ENCODE data around the gene MAPKAPK5. TPM values are rescaled to one million over a fixed set of nuclear protein-coding genes. Genes with fewer than 3 reads are reported as not detected.

Gene MAPKAPK5
- total and polyA plus RNA-seq, 2 of the 13 experiments (the other 11 are each of a cell fraction or from before 2014, with no cell fraction given) = 43.2 to 58.2 TPM

GRCh38 chr12:111841750-111842555, at the start of gene MAPKAPK5 (continued):
- peak; percentile 60 for TF ChIP-seq ESRRA (CRISPR knock-in tag; IDR thresholded peaks at IDR 0.05; ENCODE audit: low read depth)
- no peak for TF ChIP-seq HMGA1 (CRISPR knock-in tag; conservative IDR thresholded peaks at IDR 0.05)
- TF ChIP-seq ELK4 (CRISPR knock-in tag; IDR thresholded peaks at IDR 0.05; ENCODE audit: borderline replicate concordance) = no peak
- no peak for TF ChIP-seq STAG1 (CRISPR knock-in tag; IDR thresholded peaks at IDR 0.05)
- no peak for TF ChIP-seq AGO1 (IDR thresholded peaks at IDR 0.05; ENCODE audit: low read depth, low read length, poor library complexity, severe bottlenecking)
- no peak for TF ChIP-seq ZNF562 (CRISPR knock-in tag; IDR thresholded peaks at IDR 0.05; ENCODE audit: borderline replicate concordance)
- TF ChIP-seq NFYC (CRISPR knock-in tag; IDR thresholded peaks at IDR 0.05) = no peak
- TF ChIP-seq YEATS2 (CRISPR knock-in tag; IDR thresholded peaks at IDR 0.05; ENCODE audit: borderline replicate concordance) = peak; percentile 99
- TF ChIP-seq TGIF2 (CRISPR knock-in tag; IDR thresholded peaks at IDR 0.05) = peak; percentile 41; the same call in 1 of the 2 replicates
- TF ChIP-seq NCOA2 (CRISPR knock-in tag; IDR thresholded peaks at IDR 0.05) = peak; percentile 66
- no peak for TF ChIP-seq ZNF24 (IDR thresholded peaks at IDR 0.05)
- TF ChIP-seq ZNF17 (CRISPR knock-in tag; IDR thresholded peaks at IDR 0.05) = no peak
- TF ChIP-seq RCOR2 (CRISPR knock-in tag; IDR thresholded peaks at IDR 0.05) = no peak
- no peak for TF ChIP-seq ZNF512B (CRISPR knock-in tag; IDR thresholded peaks at IDR 0.05; ENCODE audit: borderline replicate concordance)
- peak; percentile 89 for TF ChIP-seq CHD2 (IDR thresholded peaks at IDR 0.05; ENCODE audit: low read depth, low read length)
- TF ChIP-seq ZNF496 (CRISPR knock-in tag; IDR thresholded peaks at IDR 0.05; ENCODE audit: insufficient replicate concordance) = no peak
- no peak for TF ChIP-seq NFE2L2 (IDR thresholded peaks at IDR 0.05; ENCODE audit: low read length)
- TF ChIP-seq ZNF296 (CRISPR knock-in tag; conservative IDR thresholded peaks at IDR 0.05) = no peak
- peak; percentile 96 for TF ChIP-seq POLR2AphosphoS5 (IDR thresholded peaks at IDR 0.05; ENCODE audit: low read depth, low read length)
- no peak for TF ChIP-seq RBM22 (optimal IDR thresholded peaks at IDR 0.05; ENCODE audit: low read length)
- TF ChIP-seq DPF2 (CRISPR knock-in tag; IDR thresholded peaks at IDR 0.05; ENCODE audit: borderline replicate concordance, low read depth) = 0 out of 2 replicates have a peak, but pooled peaks have one; percentile 41
- TF ChIP-seq ZNF580 (CRISPR knock-in tag; IDR thresholded peaks at IDR 0.05; ENCODE audit: borderline replicate concordance, low read depth) = peak; percentile 84; the same call in 1 of the 2 replicates
- TF ChIP-seq ZNF713 (CRISPR knock-in tag; IDR thresholded peaks at IDR 0.05) = peak; percentile 73; the same call in 1 of the 2 replicates
- peak; percentile 89 for TF ChIP-seq DR1 (CRISPR knock-in tag; IDR thresholded peaks at IDR 0.05)
- no peak for TF ChIP-seq HNF4A (CRISPR knock-in tag; IDR thresholded peaks at IDR 0.05)
- no peak for TF ChIP-seq ARID3A (IDR thresholded peaks at IDR 0.05; ENCODE audit: low read depth, low read length)

Measured in HepG2 (cell line).